ENCODE data around the gene CHMP5. TPM values are rescaled to one million over a fixed set of nuclear protein-coding genes. Genes with fewer than 3 reads are reported as not detected.

The CHMP5 gene
- total and polyA plus RNA-seq, 8 donors, result 14.1 to 39.2 (median 18.7) TPM

DNA sequence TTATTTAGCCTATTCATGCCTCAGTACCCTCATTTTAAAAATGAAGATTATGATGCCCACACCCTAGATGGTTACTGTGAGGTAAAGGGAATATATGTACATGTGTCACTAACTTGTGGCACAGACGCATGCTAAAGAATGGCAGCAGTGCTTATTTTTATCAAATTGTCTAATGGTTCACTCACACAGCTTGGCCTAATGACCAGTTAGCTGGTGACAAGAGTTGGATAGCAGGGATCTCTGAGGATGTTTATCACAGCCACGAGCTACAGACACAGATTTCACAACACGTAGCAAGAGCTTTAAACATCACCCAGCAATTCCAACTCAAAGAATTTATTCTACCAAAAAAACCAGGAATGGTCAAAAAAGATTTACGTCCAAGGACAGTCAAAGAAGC is 7.6 kb upstream of the CHMP5 start:
- no peak for FAIRE-seq
- 91 to 94% methylated on average over 4 of the region's 4 CpGs for WGBS, 2 donors

DNA sequence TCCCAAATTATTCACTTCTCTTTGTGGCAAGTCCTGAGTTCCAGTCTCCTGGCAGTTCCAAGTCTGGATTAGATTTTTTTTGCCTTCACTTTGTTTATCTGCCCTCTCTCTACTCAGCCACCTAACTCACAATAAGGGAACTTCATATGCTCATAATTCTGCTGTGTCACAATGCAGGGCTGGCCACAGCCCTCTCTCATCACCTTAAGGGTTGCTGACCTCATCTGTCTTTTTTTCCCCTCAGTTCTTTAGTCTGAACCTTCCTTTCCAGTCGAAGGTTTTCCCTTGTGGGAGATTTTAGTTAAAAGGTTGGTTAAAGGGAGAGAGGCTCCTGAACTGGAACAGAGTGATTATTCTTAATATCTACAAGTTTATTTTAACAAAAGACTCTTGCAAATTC is 4.5 kb upstream of the CHMP5 start:
- Histone ChIP-seq H3K9me3 (no peaks in the 10 kb centered on the region), H3K36me3 (peaks cover 9 to 54% (median 24%) of the 10 kb centered on the region in 3 donors), H3K4me1 (peaks cover 0 to 6% (median under 1%) of the 10 kb centered on the region in 3 donors), H3K4me3 (no peak overlapping the region), H3K27me3 (no peaks in the 10 kb centered on the region), H3K27ac (no peak overlapping the region)
- ATAC-seq, result no peak
- intact Hi-C loops (cut with DNase I), result no loop called here
- WGBS, 2 donors, result 70 to 95% methylated on average over 1 of the region's 1 CpG
- FAIRE-seq, result no peak
- TF ChIP-seq, protein P1, sequence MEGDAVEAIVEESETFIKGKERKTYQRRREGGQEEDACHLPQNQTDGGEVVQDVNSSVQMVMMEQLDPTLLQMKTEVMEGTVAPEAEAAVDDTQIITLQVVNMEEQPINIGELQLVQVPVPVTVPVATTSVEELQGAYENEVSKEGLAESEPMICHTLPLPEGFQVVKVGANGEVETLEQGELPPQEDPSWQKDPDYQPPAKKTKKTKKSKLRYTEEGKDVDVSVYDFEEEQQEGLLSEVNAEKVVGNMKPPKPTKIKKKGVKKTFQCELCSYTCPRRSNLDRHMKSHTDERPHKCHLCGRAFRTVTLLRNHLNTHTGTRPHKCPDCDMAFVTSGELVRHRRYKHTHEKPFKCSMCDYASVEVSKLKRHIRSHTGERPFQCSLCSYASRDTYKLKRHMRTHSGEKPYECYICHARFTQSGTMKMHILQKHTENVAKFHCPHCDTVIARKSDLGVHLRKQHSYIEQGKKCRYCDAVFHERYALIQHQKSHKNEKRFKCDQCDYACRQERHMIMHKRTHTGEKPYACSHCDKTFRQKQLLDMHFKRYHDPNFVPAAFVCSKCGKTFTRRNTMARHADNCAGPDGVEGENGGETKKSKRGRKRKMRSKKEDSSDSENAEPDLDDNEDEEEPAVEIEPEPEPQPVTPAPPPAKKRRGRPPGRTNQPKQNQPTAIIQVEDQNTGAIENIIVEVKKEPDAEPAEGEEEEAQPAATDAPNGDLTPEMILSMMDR (IDR thresholded peaks at IDR 0.05), result no peak
- DNase-seq, result no peak

More for the DNA sequence above, 7.6 kb upstream of the CHMP5 start:
- Histone ChIP-seq H3K4me1 (no peaks in the 10 kb centered on the region), H3K9me3 (no peaks in the 10 kb centered on the region), H3K4me3 (no peak overlapping the region), H3K27me3 (no peaks in the 10 kb centered on the region), H3K36me3 (peaks cover 9 to 76% (median 32%) of the 10 kb centered on the region in 3 donors), H3K27ac (no peak overlapping the region)
- TF ChIP-seq, protein P1 (IDR thresholded peaks at IDR 0.05), result no peak
- ATAC-seq (no peak), DNase-seq (no peak)
- intact Hi-C loops (cut with DNase I), result loop anchor here in 1 of 3 donors (10.0 kb wide), 1 partner anchor 48 kb away; no protein-coding TSS in a partner anchor

DNA sequence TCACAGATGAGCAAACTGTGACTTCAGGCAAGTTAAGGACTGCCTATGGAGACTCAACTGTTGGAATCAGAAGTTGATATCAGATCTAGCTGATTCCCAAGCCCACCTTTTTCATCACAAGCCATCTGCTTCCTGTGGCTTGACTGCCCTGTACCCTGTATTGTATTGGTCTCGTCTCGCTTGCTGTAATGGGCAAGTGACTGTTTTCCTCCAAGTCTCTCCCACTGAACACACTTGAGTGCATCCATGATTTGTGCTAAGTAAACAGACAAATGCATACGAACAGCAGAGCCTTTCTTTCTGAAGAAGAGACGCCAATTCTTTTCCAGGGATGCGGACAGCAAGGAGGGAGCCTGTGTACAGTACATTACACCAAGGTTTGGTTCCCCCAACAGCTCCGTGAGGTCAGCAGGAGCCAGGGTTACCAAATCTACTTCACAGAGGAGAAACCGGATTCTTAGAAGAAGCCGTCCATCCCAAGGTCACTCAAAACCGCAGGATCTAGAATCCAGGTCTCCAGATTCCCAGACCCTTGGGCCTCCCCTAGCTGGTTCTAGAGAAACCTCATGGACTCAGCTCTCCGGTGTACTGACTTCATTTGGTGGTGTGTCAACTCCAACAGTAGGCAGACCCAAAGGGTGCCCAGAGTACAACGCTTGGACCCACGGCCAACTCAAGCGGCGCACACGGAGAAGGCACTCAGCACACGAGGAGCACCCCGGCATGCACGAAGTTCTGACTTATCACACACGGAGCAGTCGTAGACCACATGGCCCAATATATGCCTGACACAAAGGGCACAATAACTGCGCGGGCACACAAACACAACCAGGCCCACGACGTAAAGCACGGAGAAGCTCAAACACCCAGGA is 1.5 kb upstream of the CHMP5 start:
- 7 to 8% methylated on average over 25 of the region's 25 CpGs for WGBS, 2 donors
- intact Hi-C loops (cut with DNase I), result no loop called here
- TF ChIP-seq, protein P1 (IDR thresholded peaks at IDR 0.05), result no peak
- ATAC-seq (peak; percentile 2 to 5 (median 4)), FAIRE-seq (no peak), DNase-seq (peak in 2 of 6 donors; percentile 8 to 38)
- Histone ChIP-seq H3K27ac (peak overlapping the region in 2 of 4 donors; percentile 84 to 89), H3K9me3 (no peaks in the 10 kb centered on the region), H3K27me3 (no peaks in the 10 kb centered on the region), H3K4me3 (peak overlapping the region; percentile 72 to 93 (median 84)), H3K36me3 (peaks cover 5 to 37% (median 12%) of the 10 kb centered on the region in 3 donors), H3K4me1 (peaks cover 0 to 14% (median 5%) of the 10 kb centered on the region in 3 donors)

DNA sequence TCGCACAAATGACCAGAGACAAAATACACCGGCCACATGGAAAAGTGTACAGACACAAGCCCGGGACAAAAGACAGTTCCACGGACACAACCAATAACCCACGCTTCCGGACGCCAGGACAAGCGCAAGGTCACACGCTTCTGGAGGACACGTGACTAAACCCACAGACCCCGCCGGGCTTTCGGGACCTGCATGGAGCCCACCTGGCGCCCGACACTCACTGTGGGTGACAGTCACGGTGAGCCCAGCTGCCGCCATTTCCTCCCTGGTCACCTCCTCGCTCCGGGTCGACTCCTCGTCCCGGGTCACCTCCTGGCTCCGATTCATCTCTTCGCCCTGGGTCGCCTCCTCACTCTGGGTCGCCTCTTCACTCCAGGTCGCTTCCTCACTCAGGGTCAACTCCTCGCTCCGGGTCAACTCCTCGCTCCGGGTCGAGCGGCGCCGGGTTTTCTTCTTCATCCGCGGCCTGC is 811 bp upstream of the CHMP5 start:
- Histone ChIP-seq H3K9me3 (no peaks in the 10 kb centered on the region), H3K4me3 (peak overlapping the region; percentile 72 to 93 (median 84)), H3K4me1 (peaks cover 0 to 14% (median 5%) of the 10 kb centered on the region in 3 donors), H3K27ac (peak overlapping the region; percentile 72 to 89 (median 80)), H3K27me3 (no peaks in the 10 kb centered on the region), H3K36me3 (peaks cover 5 to 37% (median 9%) of the 10 kb centered on the region in 3 donors)
- no peak for FAIRE-seq
- WGBS, 2 donors, result 0 to 1% methylated on average over 37 of the region's 37 CpGs
- TF ChIP-seq, protein P1 (IDR thresholded peaks at IDR 0.05), result no peak
- intact Hi-C loops (cut with DNase I), result no loop called here
- ATAC-seq, result peak; percentile 7 to 23 (median 10)
- peak in 4 of 6 donors; percentile 45 to 84 (median 68) for DNase-seq
